CD14-positive monocyte (primary cell): ENCODE results near the gene RNF128. TPM values are rescaled to one million over a fixed set of nuclear protein-coding genes. Genes with fewer than 3 reads are reported as not detected.

Source experiments
- DNase-seq, 3 donors: peaks; one replicate each; pipeline ENCODE4 v3.0.0-alpha.2; 2011 to 2022
- H2AFZ ChIP-seq: 2 replicates; pipeline ENCODE4 v1.6.0; 2012; ENCODE audit warnings: mild to moderate bottlenecking, low read depth, low read length, inconsistent platforms; ENCODE audit not compliant: insufficient read depth, poor library complexity, severe bottlenecking
- H3K27ac ChIP-seq, 2 donors: 1 replicate in 1 of 2; 2 replicates in 1 of 2; pipeline ENCODE4 v1.5.1; 2012 to 2013; ENCODE audit warnings: low read length in 2 of 2, control low read depth in 1 of 2, inconsistent platforms in 1 of 2, low read depth in 1 of 2, mild to moderate bottlenecking in 1 of 2
- H3K27me3 ChIP-seq, 2 donors: one replicate each; pipeline versions ENCODE4 v1.6.0 to v1.6.1; 2011 to 2013; ENCODE audit warnings: low read length in 2 of 2; ENCODE audit not compliant: control insufficient read depth in 2 of 2, insufficient read depth in 2 of 2
- H3K36me3 ChIP-seq, 2 donors: replicated peaks in 1 of 2; 1 replicate in 1 of 2; 2 replicates in 1 of 2; pipeline versions ENCODE4 v1.5.1 to v1.6.1; 2012 to 2013; ENCODE audit warnings: low read length in 2 of 2, control low read depth in 1 of 2, inconsistent platforms in 1 of 2, mild to moderate bottlenecking in 1 of 2; ENCODE audit not compliant: insufficient read depth in 2 of 2, control insufficient read depth in 1 of 2
- H3K4me1 ChIP-seq, 2 donors: 1 replicate in 1 of 2; 2 replicates in 1 of 2; pipeline versions ENCODE4 v1.5.1 to v1.6.1; 2012 to 2013; ENCODE audit warnings: low read length in 2 of 2, control low read depth in 1 of 2, inconsistent platforms in 1 of 2, mild to moderate bottlenecking in 1 of 2, moderate library complexity in 1 of 2; ENCODE audit not compliant: insufficient read depth in 2 of 2, control insufficient read depth in 1 of 2
- H3K4me2 ChIP-seq: replicated peaks from 2 replicates; pipeline ENCODE3; 2012; ENCODE audit warnings: low read length, moderate library complexity, mild to moderate bottlenecking; ENCODE audit not compliant: poor library complexity, severe bottlenecking; ENCODE audit errors: extremely low read depth
- H3K4me3 ChIP-seq, 3 experiments: fragments of 200-600 bp in 1 of 3; sonication (generic) in 1 of 3; replicated peaks in 1 of 3; 1 replicate in 2 of 3; 2 replicates in 1 of 3; pipeline ENCODE4 v1.5.1; 2011 to 2013; ENCODE audit warnings: low read length in 3 of 3, mild to moderate bottlenecking in 3 of 3, control low read depth in 2 of 3, low read depth in 2 of 3, inconsistent platforms in 1 of 3, moderate library complexity in 1 of 3
- H3K79me2 ChIP-seq: 2 replicates; pipeline ENCODE4 v1.6.0; 2012; ENCODE audit warnings: mild to moderate bottlenecking, control low read depth, inconsistent platforms, low read length, moderate library complexity; ENCODE audit not compliant: insufficient read depth
- H3K9ac ChIP-seq: 2 replicates; pipeline ENCODE4 v1.6.0; 2017; ENCODE audit warnings: low read length, mild to moderate bottlenecking; ENCODE audit not compliant: insufficient read depth, poor library complexity, severe bottlenecking
- H3K9me3 ChIP-seq, 2 donors: replicated peaks in 1 of 2; 1 replicate in 1 of 2; 2 replicates in 1 of 2; pipeline versions ENCODE4 v1.5.1 to v1.6.1; 2012 to 2013; ENCODE audit warnings: low read length in 2 of 2, control low read depth in 1 of 2; ENCODE audit not compliant: control insufficient read depth in 1 of 2, insufficient read depth in 1 of 2
- H4K20me1 ChIP-seq: 2 replicates; pipeline ENCODE4 v1.6.0; 2012; ENCODE audit warnings: mild to moderate bottlenecking, low read length, control low read depth, moderate library complexity; ENCODE audit not compliant: insufficient read depth
- H3K27ac Mint-ChIP-seq, 7 donors: one replicate each; pipeline ENCODE4 v1.8.0; 2020; ENCODE audit warnings: mild to moderate bottlenecking in 7 of 7, mixed read lengths in 7 of 7, moderate library complexity in 6 of 7, inconsistent platforms in 2 of 7
- H3K27me3 Mint-ChIP-seq, 3 donors: one replicate each; pipeline ENCODE4 v1.8.0; 2021 to 2022; ENCODE audit warnings: low read depth in 3 of 3, mild to moderate bottlenecking in 3 of 3, mixed read lengths in 3 of 3, moderate library complexity in 3 of 3, inconsistent platforms in 1 of 3
- H3K36me3 Mint-ChIP-seq, 2 donors: one replicate each; pipeline ENCODE4 v1.8.0; 2020; ENCODE audit warnings: mixed read lengths in 2 of 2, inconsistent platforms in 1 of 2, mild to moderate bottlenecking in 1 of 2
- H3K4me1 Mint-ChIP-seq: one replicate; pipeline ENCODE4 v1.8.0; 2020; ENCODE audit warnings: mild to moderate bottlenecking, mixed read lengths
- H3K4me3 Mint-ChIP-seq, 2 donors: one replicate each; pipeline ENCODE4 v1.8.0; 2020; ENCODE audit warnings: mild to moderate bottlenecking in 2 of 2, mixed read lengths in 2 of 2, moderate library complexity in 1 of 2
- H3K9me3 Mint-ChIP-seq, 7 donors: one replicate each; pipeline ENCODE4 v1.8.0; 2020 to 2022; ENCODE audit warnings: mixed read lengths in 7 of 7, mild to moderate bottlenecking in 6 of 7, moderate library complexity in 6 of 7, inconsistent platforms in 2 of 7
- WGBS: methylation state at CpG from one replicate; pipeline ENCODE4 v1.1.5; 2013; ENCODE audit warnings: missing lambda C conversion rate; ENCODE audit not compliant: insufficient coverage; 5-methylcytosine and 5-hydroxymethylcytosine counted together
- intact Hi-C, 2 donors: fragments of 100-400 bp; cut with micrococcal nuclease; formaldehyde crosslinking; loops; one replicate each; pipeline versions ENCODE4 v1.15.0 to v1.15.1; 2023
- polyA plus RNA-seq, 3 donors: library from polyadenylated mRNA; depleted of rRNA in 1 of 3; unstranded in 2 of 3; stranded (reverse) in 1 of 3; fragments of 300-500 nt in 2 of 3; fragments of >200 nt in 1 of 3; fragmentation: Illumina TruSeq in 2 of 3; gene quantifications; 1 replicate in 2 of 3; 2 replicates in 1 of 3; pipeline ENCODE4 v1.2.3, GENCODE V29; 2012 to 2021
- TF ChIP-seq, protein P1 (sequence below): fragments of 200-600 bp; IDR thresholded peaks from one replicate; pipeline ENCODE4 v1.8.0; 2022; ENCODE audit warnings: antibody characterized with exemption, mild to moderate bottlenecking

The RNF128 gene
- polyA plus RNA-seq, 3 donors: not detected

DNA sequence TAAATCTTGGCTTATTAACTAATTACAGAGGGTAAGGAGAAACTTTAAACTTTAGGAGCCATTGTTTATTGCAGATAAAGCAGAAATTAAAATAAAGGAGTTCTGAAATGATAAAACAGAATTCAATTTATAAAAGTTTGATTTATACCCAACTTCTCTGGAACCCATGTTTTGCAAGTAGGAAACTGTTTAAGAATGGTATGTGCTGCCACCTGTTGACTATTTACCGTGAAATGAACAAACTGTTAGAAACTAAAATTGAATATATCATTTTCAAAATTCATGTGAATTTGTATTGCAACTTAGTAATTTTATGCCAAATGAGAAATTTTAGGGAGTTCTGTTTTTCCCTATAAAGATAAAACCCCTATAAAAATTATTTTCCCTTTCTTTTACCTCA, 65.0 kb downstream of the RNF128 start:
- intact Hi-C loops: no loop called here

DNA sequence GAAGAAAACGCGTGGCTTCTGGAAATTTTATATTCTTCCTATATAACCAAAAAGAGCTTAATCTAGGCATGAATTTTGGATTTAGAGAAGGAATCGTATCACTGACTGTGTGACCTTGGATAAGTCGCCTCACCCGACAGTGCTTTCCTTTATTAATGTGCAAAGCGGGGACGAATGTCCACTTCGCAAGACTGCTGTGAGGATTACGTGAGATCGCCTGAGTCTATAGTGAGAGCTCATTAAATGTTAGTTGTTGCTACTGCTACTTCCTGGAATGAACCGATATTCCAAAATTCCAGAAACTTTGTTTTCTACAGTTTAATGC, 75.5 kb downstream of the RNF128 start:
- no peak overlapping the region for H3K27ac ChIP-seq
- H3K27me3 ChIP-seq: peaks cover 3 to 7% of the 10 kb centered on the region in 2 donors
- WGBS: no CpG with 5 or more reads among the region's 11 CpGs
- H3K36me3 ChIP-seq: no peaks in the 10 kb centered on the region
- H3K4me2 ChIP-seq: peak overlapping the region; percentile 79
- peak overlapping the region; percentile 78 for H2AFZ ChIP-seq
- TF ChIP-seq, protein P1, sequence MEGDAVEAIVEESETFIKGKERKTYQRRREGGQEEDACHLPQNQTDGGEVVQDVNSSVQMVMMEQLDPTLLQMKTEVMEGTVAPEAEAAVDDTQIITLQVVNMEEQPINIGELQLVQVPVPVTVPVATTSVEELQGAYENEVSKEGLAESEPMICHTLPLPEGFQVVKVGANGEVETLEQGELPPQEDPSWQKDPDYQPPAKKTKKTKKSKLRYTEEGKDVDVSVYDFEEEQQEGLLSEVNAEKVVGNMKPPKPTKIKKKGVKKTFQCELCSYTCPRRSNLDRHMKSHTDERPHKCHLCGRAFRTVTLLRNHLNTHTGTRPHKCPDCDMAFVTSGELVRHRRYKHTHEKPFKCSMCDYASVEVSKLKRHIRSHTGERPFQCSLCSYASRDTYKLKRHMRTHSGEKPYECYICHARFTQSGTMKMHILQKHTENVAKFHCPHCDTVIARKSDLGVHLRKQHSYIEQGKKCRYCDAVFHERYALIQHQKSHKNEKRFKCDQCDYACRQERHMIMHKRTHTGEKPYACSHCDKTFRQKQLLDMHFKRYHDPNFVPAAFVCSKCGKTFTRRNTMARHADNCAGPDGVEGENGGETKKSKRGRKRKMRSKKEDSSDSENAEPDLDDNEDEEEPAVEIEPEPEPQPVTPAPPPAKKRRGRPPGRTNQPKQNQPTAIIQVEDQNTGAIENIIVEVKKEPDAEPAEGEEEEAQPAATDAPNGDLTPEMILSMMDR: no peak
- H3K27me3 Mint-ChIP-seq: peaks cover 12 to 26% (median 22%) of the 10 kb centered on the region in 3 donors
- no peaks in the 10 kb centered on the region for H3K79me2 ChIP-seq
- H3K9me3 ChIP-seq: no peaks in the 10 kb centered on the region
- peak overlapping the region; percentile 44 to 75 (median 51) for H3K4me3 ChIP-seq
- H3K27ac Mint-ChIP-seq: no peak overlapping the region
- no peak overlapping the region for H3K9ac ChIP-seq
- no peaks in the 10 kb centered on the region for H4K20me1 ChIP-seq
- H3K4me3 Mint-ChIP-seq: peak overlapping the region; percentile 91 to 99
- intact Hi-C loops: no loop called here
- peaks cover 28% of the 10 kb centered on the region for H3K4me1 Mint-ChIP-seq
- H3K36me3 Mint-ChIP-seq: no peaks in the 10 kb centered on the region
- H3K4me1 ChIP-seq: peaks cover 16 to 26% of the 10 kb centered on the region in 2 donors
- DNase-seq: no peak
- peaks cover 0 to 4% (median 1%) of the 10 kb centered on the region in 7 donors for H3K9me3 Mint-ChIP-seq

More for the DNA sequence above, 65.0 kb downstream of the RNF128 start:
- Histone ChIP-seq H3K36me3 (no peaks in the 10 kb centered on the region), H4K20me1 (no peaks in the 10 kb centered on the region), H3K27me3 (peaks cover 0 to 6% of the 10 kb centered on the region in 2 donors), H3K9me3 (no peaks in the 10 kb centered on the region), H3K4me3 (no peak overlapping the region), H3K4me2 (no peak overlapping the region), H2AFZ (no peak overlapping the region), H3K27ac (no peak overlapping the region), H3K79me2 (no peaks in the 10 kb centered on the region), H3K4me1 (no peaks in the 10 kb centered on the region), H3K9ac (no peak overlapping the region)
- WGBS: no CpG with 5 or more reads among the region's 1 CpG
- TF ChIP-seq, protein P1: no peak
- H3K27me3 Mint-ChIP-seq: peaks cover 0 to 2% (median 2%) of the 10 kb centered on the region in 3 donors
- H3K36me3 Mint-ChIP-seq: no peaks in the 10 kb centered on the region
- no peaks in the 10 kb centered on the region for H3K9me3 Mint-ChIP-seq
- no peaks in the 10 kb centered on the region for H3K4me1 Mint-ChIP-seq
- H3K4me3 Mint-ChIP-seq: no peak overlapping the region
- DNase-seq: no peak
- no peak overlapping the region for H3K27ac Mint-ChIP-seq
